Gastrocnemius medialis (tissue), 4 donors: Measurements from ENCODE around the gene ADH4.

Experiments used
- CTCF ChIP-seq, 5 experiments: fragments of 450-650 bp in 3 of 5; fragments of 200-600 bp in 2 of 5; sonication (generic) in 2 of 5; IDR thresholded peaks in 4 of 5; conservative IDR thresholded peaks in 1 of 5; 1 replicate in 4 of 5; 2 replicates in 1 of 5; pipeline ENCODE4 v1.5.1; 2016 to 2019; ENCODE audit warnings: antibody characterized with exemption in 5 of 5, mild to moderate bottlenecking in 3 of 5, moderate library complexity in 3 of 5
- POLR2A ChIP-seq, 2 donors: fragments of 450-650 bp; IDR thresholded peaks; one replicate each; pipeline ENCODE4 v1.6.1; 2017; ENCODE audit warnings: antibody characterized with exemption in 2 of 2, mild to moderate bottlenecking in 2 of 2, moderate library complexity in 2 of 2

GRCh38 chr4:99156992-99157391, 12.9 kb upstream of the ADH4 start:
- TF ChIP-seq CTCF (IDR thresholded peaks at IDR 0.05 in 4 of 5, conservative IDR thresholded peaks at IDR 0.05 in 1 of 5) (no peak), POLR2A (IDR thresholded peaks at IDR 0.05) (no peak)
